GM11168 (cell line): ENCODE measurements around the gene MPPED1.

Experiments
- in situ Hi-C: fragments of 300-500 bp; cut with MboI; formaldehyde crosslinking; loops from one replicate; pipeline ENCODE4 v1.12.0; 2022; ENCODE audit warnings: low sequenced_read_pairs; ENCODE audit not compliant: unreplicated experiment

Gene MPPED1

GRCh38 chr22:43473031-43473430 lies 61.2 kb downstream of the MPPED1 start:
- in situ Hi-C loops, result no loop called here

GRCh38 chr22:43473441-43473840 lies 61.6 kb downstream of the MPPED1 start:
- in situ Hi-C loops, result no loop called here

- in situ Hi-C loops, result no loop called here
Measured at GRCh38 chr22:43474161-43475101, 62.6 kb downstream of the MPPED1 start.

GRCh38 chr22:43475549-43476076 lies 63.8 kb downstream of the MPPED1 start:
- in situ Hi-C loops, result no loop called here

- in situ Hi-C loops, result no loop called here
Measured at GRCh38 chr22:43476341-43476740, 64.5 kb downstream of the MPPED1 start.

- in situ Hi-C loops, result no loop called here
Measured at GRCh38 chr22:43476751-43477725, 65.2 kb downstream of the MPPED1 start.

GRCh38 chr22:43477966-43478365 lies 66.2 kb downstream of the MPPED1 start:
- in situ Hi-C loops, result no loop called here

GRCh38 chr22:43478621-43479300 lies 66.9 kb downstream of the MPPED1 start:
- in situ Hi-C loops, result no loop called here

- in situ Hi-C loops, result no loop called here
Measured at GRCh38 chr22:43479301-43479950, 67.6 kb downstream of the MPPED1 start.

GRCh38 chr22:43479962-43480361 lies 68.1 kb downstream of the MPPED1 start:
- in situ Hi-C loops, result no loop called here

GRCh38 chr22:43481568-43482317 lies 69.9 kb downstream of the MPPED1 start:
- in situ Hi-C loops, result no loop called here

GRCh38 chr22:43482318-43482625 lies 70.5 kb downstream of the MPPED1 start:
- in situ Hi-C loops, result no loop called here

GRCh38 chr22:43483266-43483665 lies 71.5 kb downstream of the MPPED1 start:
- in situ Hi-C loops, result no loop called here

GRCh38 chr22:43483669-43484068 lies 71.9 kb downstream of the MPPED1 start:
- in situ Hi-C loops, result no loop called here

- in situ Hi-C loops, result no loop called here
Measured at GRCh38 chr22:43484227-43484626, 72.4 kb downstream of the MPPED1 start.

- in situ Hi-C loops, result no loop called here
Measured at GRCh38 chr22:43485502-43486089, 73.8 kb downstream of the MPPED1 start.

- in situ Hi-C loops, result no loop called here
Measured at GRCh38 chr22:43487311-43488030, 75.7 kb downstream of the MPPED1 start.
